ENCODE results near the gene TEX12.
"Not testable (repeated sequence)": the region's sequence is repeated elsewhere in the genome, so short reads cannot be mapped to it uniquely, and the experiment has no call there.

The TEX12 gene

DNA sequence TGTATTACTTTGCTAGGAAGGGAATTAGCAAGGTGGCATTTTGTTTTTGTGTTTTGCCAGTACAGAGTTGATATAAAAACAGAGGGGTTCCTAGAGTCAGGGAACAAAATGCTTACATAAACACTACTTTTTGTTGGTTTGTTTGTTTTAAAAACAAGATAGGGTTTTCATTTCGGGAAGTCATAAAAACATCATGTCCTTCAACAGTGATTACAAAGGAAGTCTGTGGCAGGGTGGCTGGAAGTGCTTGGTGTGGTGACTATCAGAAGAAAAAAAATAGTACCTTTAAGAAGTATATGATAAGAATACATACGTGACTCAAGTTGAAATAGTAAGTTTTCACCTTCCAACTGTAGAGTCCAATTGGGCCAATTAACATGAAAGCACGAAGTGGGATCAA lies 2.1 kb upstream of the TEX12 start:
- no peak for DNase-seq (ENCODE audit: low read depth)

DNA sequence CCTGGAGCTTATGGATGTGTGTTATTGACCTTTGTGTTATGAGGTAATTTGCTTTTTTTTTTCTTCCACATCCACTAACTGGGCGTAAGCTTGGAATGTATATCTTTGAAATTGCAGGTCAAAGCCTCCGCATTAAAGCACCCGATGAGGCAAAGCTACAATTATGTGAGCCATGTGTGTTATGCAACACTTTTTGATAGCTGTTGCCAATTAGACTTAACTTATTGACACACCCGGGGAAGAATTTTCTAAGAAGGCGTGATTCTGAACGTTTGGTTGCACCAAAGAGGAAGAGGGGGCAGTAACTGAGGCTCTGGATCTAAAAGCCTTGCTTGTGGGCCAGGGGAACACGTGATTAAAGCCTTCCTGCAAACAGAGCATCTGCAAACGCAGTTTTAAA lies 610 bp upstream of the TEX12 start:
- no peak for DNase-seq (ENCODE audit: low read depth)

DNA sequence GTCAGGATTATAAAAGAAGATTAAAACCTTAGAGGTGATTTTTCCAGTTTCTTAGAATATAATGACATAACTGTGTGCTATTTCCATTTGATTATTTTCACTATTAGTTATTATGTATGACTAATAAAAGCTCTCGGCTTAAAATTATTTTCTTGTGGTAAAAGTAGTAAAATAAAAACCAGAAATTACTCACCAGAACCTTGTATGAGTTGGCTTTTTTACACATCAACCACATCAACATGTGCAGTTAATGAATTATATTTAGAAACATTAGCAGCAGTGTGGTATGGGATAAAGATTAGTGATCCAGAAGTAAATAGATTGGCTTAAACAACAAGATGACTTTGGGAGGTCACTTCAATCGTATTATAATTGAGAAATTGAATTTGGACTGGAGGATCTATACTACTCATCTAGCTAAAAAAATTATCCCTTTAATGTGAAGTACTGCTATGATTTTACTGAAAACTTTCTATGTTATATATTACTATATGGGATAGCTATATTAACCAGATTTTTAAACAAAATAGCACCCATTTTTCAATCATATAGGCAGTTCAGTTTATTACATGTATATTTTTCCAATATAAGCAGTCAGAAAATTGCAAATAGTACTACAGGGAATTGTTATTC lies 5.3 kb downstream of the TEX12 start:
- no peak for DNase-seq (ENCODE audit: low read depth)

DNA sequence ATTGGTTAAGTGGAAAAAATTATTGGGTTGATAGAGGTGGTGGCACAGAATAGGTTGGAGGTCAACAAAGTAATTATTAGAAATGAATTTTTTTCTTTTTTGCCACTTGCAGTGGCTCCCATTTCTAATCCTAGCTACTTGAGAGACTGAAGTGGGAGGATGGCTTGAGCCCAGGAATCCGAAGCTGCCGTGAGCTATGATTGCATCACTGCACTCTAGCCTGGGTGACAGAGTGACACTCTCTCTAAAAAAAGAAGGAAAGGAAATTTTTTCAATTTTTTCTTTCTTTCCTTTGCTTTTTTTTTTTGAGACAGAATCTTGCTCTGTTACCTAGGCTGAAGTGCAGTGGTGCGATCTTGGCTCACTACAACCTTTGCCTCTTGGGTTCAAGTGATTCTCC lies 6.0 kb downstream of the TEX12 start:
- no peak for DNase-seq (ENCODE audit: low read depth)

DNA sequence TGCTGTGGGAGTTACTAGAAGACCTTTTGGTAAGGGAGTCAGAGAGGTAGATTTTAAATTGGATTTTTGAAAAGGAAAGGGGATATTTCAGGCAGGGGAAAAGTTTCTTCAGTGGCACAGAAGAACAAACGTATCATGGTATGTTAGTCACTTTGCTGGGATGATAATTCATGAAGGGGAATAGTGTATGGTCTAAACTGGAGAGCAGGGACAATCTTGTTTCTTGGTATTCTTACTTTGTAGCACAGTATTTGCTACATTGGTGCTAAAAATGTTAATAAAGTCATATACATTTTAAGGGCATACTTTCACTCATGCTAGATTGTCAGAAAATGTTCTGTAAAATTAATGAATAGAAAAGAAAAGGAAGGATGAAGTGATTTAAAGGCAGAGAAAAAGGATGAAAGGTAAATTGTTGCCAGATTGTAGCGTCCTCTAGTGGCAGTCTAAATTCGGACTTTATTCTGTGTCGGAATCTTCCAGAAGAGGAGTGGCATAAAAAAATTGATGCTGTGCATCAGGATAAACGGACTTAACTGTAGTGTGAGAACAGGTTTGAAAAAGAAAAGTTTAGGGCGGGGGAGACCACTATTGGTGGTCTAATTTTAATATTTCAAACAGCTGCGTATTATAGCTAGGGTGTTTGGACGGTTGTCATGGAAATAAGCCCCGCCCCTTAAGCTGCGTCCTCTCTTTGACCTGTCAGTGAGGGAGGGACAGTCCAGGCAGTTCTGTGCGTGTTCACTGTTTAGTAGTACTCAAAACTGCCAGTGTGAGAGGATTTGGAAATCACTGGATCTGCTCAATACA lies 7.8 kb downstream of the TEX12 start, which contains the start of gene BCO2:
Gene BCO2, plus strand, starts transcription at position 724 of the 810 bp plus-strand sequence. CDS start 90 bp downstream, outside the sequence.
- DNase-seq (ENCODE audit: low read depth): no peak

DNA sequence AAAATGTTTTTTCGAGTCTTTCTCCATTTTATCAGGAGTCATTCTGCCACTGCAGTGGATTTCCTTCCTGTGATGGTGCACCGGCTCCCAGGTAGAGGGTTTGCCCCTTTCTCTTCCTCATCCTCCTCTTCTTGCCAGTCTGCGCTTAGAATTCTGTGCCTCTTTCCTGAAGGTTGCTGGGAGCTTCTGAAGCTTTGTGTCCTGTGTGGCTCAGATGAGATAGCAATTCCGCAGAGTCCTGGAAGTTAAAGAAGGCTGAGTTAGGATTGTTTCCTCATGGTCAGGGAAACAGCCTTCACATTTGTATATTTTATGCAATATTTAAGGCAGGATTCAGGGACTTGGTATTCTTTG lies 8.4 kb downstream of the TEX12 start:
- no peak for DNase-seq (ENCODE audit: low read depth)

DNA sequence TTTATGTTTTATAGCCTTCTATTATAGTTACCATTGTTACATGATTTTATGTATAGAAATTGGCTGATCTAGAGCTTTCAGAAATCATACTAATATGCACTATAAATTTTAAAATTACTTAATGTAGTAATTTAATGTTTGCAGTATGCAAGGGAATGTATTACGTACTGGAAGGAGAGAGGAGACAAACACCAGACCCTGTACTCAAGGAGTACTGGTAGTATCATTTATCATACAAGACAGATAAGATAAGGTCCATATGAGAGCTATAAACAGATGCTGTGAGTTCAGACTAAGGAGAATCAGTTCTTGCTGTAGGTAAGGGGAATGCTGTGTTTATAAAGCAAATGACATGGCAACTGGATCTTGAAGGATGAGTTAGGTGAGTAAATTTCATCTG lies 8.9 kb downstream of the TEX12 start:
- no peak for DNase-seq (ENCODE audit: low read depth)

GRCh38 chr11:112177589-112177988 lies 10.4 kb downstream of the TEX12 start:
- DNase-seq (ENCODE audit: low read depth): no peak

DNA sequence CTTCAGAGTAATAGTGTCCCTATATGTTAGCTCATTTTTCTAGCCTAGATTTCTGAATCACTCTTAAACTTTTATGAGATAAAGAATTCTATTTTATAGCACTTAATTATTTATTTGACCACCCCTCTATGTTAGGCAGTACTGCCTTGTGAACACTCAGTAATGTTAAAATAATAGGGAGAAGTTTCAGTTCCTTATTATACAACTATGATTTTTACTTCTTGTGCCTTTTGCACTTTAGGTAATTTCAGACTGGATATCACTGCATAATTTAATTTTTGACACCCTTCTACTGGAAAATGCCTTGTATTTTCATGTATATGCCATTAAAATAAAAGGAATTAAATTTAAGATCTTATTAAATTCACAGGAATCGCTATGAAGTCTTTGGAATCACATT lies 11.3 kb downstream of the TEX12 start:
- DNase-seq (ENCODE audit: low read depth): no peak

DNA sequence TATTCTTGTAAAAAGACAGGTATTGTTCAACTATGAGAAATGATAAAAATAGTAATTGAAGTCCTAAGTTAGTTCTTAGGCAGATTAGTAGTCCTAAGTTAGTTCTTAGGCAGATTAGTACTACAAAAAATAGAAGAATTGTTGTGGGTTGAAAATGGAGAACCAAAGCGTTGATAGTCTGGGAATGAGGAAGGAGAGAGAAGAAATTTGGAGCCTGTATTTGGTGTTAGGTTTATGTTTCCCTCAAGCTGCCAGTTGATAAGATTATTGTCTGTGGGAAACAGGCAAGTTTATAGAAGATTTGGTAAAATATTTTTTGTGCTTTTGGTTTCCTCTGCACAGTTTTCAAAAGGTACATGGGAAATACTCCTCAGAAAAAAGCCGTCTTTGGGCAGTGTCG lies 11.8 kb downstream of the TEX12 start:
- no peak for DNase-seq (ENCODE audit: low read depth)

- DNase-seq (ENCODE audit: low read depth): no peak
Measured at GRCh38 chr11:112179601-112180000, 12.4 kb downstream of the TEX12 start.

DNA sequence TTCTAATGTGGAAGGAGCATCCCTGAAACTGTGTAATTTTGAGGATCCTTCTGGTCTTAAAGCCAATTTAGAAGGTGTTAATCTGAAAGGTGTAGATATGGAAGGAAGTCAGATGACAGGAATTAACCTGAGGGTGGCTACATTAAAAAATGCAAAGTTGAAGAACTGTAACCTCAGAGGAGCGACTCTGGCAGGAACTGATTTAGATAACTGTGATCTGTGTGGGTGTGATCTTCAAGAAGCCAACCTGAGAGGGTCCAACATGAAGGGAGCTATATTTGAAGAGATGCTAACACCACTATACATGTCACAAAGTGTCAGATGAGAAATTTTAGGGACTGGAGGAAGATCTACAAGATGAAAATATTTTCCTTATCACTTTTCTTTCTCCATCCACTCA lies 15.7 kb downstream of the TEX12 start:
- no peak for DNase-seq (ENCODE audit: low read depth)

GRCh38 chr11:112185883-112186282 lies 18.7 kb downstream of the TEX12 start:
- no peak for DNase-seq (ENCODE audit: low read depth)

GRCh38 chr11:112186304-112186703 lies 19.1 kb downstream of the TEX12 start:
- DNase-seq (ENCODE audit: low read depth): no peak

DNA sequence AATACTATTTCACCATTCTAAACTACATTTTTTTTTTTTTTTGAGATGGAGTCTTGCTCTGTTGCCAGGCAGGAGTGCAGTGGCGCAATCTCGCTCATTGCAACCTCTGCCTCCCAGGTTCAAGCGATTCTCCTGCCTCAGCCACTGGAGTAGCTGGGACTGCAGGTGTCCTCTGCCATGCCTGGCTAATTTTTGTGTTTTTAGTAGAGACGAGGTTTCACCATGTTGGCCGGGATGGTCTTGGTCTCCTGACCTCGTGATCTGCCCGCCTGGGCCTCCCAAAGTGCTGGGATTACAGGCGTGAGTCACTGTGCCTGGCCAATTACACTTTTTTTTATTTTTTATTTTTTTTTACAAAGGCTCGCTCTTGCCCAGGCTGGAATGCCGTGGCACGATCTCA lies 27.9 kb downstream of the TEX12 start:
- DNase-seq (ENCODE audit: low read depth): not testable (repeated sequence)

DNA sequence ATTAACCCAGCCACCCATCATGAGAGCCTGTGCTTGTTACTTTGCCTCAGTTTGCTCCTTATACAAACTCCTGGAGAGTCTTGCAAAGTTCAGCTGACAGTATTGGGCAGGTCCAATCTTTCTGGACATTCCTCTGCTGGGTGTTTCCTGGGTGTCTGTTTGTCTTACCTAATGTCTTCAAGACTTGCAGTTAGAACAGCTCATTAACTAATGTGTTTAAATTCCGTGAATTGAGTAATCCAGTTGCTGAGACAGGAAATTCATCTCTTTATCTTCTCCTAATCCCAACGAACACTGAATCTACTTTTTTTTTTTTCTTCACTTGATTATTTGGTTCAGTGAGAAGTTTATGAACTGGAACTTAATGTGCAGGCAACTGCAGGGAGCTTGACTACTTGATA lies 28.8 kb downstream of the TEX12 start:
- DNase-seq (ENCODE audit: low read depth): no peak

DNA sequence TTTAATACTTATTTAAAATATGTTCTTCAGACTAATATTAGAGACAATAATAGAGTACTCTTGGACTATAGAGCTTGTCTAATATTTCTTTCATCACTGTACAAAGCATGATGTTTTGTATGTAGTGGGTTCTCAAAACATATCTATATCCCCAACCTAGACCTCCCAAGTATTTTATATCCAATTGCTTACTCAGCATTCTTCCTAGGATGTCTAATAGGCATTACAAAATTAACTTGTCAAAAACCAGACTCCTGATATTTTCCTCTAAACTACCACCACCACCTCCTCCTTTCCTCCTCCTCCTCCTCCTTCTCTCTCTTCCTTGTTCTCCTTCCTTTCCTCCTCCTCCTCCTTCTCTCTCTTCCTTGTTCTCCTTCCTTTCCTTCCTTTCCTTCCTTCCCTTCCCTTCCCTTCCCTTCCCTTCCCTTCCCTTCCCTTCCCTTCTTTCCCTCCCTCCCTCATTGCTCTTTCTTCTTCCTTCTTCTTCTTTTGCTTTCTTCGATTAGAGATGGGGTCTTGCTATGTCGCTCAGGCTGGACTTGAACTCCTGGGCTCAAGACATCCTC lies 29.4 kb downstream of the TEX12 start:
- no peak for DNase-seq (ENCODE audit: low read depth)

DNA sequence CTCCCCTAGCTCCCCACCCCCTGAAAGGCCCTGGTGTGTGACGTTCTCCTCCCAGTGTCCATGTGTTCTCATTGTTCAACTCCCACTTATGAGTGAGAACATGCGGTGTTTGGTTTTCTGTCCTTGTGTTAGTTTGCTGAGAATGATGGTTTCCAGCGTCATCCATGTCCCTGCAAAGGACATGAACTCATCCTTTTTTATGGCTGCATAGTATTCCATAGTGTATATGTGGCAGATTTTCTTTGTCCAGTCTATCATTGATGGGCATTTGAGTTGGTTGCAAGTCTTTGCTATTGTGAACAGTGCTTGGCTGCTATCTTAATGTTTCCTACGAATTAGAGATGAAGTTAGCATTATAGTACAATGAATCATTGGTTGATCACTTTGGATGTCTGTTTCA lies 31.9 kb downstream of the TEX12 start:
- DNase-seq (ENCODE audit: low read depth): not testable (repeated sequence)

- no peak for DNase-seq (ENCODE audit: low read depth)
Measured at GRCh38 chr11:112200252-112200651, 33.1 kb downstream of the TEX12 start.

GRCh38 chr11:112206071-112206470 lies 38.9 kb downstream of the TEX12 start:
- DNase-seq (ENCODE audit: low read depth): no peak

- DNase-seq (ENCODE audit: low read depth): no peak
Measured at GRCh38 chr11:112210890-112211289, 43.7 kb downstream of the TEX12 start.

GRCh38 chr11:112211536-112211935 lies 44.4 kb downstream of the TEX12 start:
- no peak for DNase-seq (ENCODE audit: low read depth)

DNA sequence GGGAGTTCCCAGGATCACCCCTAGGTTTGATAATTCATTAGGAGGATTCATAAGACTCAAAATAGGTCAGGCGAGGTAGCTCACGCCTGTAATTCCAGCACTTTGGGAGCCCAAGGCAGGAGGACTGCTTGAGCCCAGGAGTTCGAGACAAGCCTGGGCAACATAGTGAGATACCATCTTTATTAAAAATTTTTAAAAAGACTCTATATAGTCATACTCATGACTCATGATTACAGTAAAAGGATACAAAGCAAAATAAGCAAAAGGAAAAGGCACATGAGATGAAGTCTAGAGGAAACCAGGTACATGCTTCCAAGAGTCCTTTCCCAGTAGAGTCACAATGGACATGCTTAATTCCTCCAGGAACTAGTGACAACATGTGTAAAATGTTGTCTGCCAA lies 45.1 kb downstream of the TEX12 start:
- no peak for DNase-seq (ENCODE audit: low read depth)

DNA sequence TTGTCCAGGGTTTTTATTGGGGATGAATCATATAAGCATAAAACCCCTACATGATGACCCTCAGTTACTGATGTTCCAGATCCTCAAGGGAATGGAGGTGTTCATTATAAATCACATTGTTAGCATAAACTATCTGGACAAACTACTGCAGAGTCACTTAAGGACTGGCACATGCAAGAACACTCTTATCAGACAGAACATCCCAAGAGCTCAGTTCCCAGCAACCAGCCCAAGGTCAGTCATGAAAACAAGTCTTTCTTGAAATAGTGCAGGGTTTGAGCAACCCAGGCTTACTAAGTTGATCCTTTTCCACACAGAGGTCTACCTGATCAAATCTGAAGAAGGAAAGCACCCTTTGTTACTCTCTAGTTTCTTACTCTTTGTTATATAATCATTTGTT lies 45.5 kb downstream of the TEX12 start:
- no peak for DNase-seq (ENCODE audit: low read depth)

Data from activated T-helper 1 cell treated with Interleukin-2 at 50 U/mL for 16 hours (primary cell).